Measurements from ENCODE around the gene HSPB6.
"Not testable (repeated sequence)": the region's sequence is repeated elsewhere in the genome, so short reads cannot be mapped to it uniquely, and the experiment has no call there.

The HSPB6 gene

DNA sequence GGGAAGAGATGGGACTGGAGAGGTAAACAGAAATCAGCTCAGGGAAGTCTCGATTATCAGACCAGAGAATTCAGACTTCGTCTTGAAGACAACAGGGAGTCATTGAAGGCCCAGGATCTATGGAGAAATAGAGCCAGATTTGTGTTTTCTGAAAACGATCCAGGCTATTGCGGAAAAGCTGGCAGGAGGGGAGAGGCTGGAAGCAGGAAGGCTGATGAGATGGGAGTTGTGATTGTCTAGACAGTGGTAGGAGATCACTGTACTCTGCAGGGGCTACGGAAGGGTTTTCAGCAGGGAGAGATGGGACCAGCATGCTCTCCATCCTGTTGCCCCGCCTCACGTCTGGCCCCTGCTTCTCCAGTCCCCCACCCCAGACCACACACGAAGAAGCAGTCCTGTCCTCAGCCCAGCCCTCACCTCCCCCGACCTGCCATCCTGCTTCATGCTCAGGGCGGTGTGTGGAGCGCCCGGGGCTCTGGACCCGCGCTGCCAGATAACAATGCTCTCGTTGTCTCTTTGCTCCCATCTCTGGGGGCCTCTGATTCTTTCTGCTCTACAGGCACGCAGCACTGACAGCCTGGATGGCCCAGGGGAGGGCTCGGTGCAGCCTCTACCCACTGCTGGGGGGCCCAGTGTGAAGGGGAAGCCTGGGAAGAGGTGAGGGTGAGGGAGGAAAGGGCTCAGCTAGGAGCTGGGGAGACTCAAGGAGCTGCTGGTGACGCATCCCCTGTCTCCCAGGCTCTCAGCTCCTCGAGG is 20.4 kb upstream of the HSPB6 start:
- no peak for DNase-seq (ENCODE audit: extremely low read depth, low read depth)
- no peak for TF ChIP-seq CTCF (IDR thresholded peaks at IDR 0.05; ENCODE audit: low read depth, low read length)

DNA sequence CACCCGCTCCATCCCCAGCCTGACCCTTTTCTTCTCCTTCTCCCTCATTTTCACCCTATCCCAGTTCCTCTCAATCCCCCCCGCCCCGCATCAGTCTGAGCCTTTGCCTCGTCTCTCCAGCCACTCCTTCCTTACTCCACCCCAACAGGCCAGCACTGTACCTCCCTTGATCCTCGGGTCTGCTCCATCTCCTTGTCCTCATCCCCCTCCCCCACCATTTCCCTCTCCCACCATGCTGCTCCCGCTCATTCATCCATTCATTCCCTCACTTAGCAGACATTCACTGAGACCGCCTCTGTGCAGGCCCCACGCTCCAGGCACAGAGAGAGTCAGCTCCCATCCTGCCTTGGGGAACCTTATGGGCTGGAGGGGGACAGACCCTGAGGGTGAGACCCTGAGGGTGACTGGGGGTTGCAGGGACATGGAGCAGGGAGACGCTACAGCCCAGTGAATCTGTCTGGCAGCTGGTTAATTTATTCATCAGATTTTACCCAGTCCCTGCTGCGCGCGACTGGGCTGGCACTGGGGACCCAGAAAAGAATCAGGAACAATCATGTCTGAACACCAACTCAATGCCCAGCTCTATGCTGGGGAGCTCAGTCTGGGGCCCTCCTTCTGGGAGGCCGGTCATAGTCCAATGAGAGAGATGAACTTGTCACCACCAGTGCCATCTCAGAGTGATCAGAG is 19.4 kb upstream of the HSPB6 start:
- no peak for DNase-seq (ENCODE audit: extremely low read depth, low read depth)
- no peak for TF ChIP-seq CTCF (IDR thresholded peaks at IDR 0.05; ENCODE audit: low read depth, low read length)

GRCh38 chr19:35775298-35776101 is 18.7 kb upstream of the HSPB6 start, which contains the start of gene ARHGAP33:
Gene ARHGAP33 (plus strand): TSS chr19:35775564. CDS start chr19:35775659, 95 bp downstream.
- TF ChIP-seq CTCF (IDR thresholded peaks at IDR 0.05; ENCODE audit: low read depth, low read length), result no peak

GRCh38 chr19:35775046-35775297 is 18.1 kb upstream of the HSPB6 start:
- no peak for DNase-seq (ENCODE audit: extremely low read depth, low read depth)
- no peak for TF ChIP-seq CTCF (IDR thresholded peaks at IDR 0.05; ENCODE audit: low read depth, low read length)

More at GRCh38 chr19:35775298-35776101, 18.7 kb upstream of the HSPB6 start, which contains the start of gene ARHGAP33:
- DNase-seq (ENCODE audit: extremely low read depth, low read depth), result peak; percentile 80

GRCh38 chr19:35774274-35775045 is 17.6 kb upstream of the HSPB6 start:
- TF ChIP-seq CTCF (IDR thresholded peaks at IDR 0.05; ENCODE audit: low read depth, low read length), result no peak
- no peak for DNase-seq (ENCODE audit: extremely low read depth, low read depth)

- no peak for TF ChIP-seq CTCF (IDR thresholded peaks at IDR 0.05; ENCODE audit: low read depth, low read length)
- no peak for DNase-seq (ENCODE audit: extremely low read depth, low read depth)
Measured at GRCh38 chr19:35773020-35773806, 16.4 kb upstream of the HSPB6 start.

DNA sequence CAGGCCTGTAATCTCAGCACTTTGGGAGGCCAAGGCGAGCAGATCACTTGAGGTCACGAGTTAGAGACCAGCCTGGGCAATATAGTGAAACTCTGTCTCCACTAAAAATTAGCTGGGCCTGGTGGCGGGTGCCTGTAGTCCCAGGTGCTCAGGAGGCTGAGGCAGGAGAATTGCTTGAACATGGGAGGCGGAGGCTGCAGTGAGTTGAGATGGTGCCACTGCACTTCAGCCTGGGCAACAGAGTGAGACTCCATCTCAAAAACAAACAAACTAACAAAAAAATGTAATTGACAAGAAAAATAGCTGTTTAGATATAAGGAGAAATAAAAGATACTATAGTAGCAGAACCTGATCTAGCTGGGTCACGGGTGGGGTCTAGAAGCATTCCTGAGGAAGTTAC is 15.5 kb upstream of the HSPB6 start:
- DNase-seq (ENCODE audit: extremely low read depth, low read depth), result not testable (repeated sequence)

Measured in AG09319 (cell line).